ENCODE results near the gene PLA2G6. TPM values are rescaled to one million over a fixed set of nuclear protein-coding genes. Genes with fewer than 3 reads are reported as not detected.

Gene PLA2G6
- total RNA-seq, 2 experiments from 2014 or later, result 33.9 to 83.9 TPM

DNA sequence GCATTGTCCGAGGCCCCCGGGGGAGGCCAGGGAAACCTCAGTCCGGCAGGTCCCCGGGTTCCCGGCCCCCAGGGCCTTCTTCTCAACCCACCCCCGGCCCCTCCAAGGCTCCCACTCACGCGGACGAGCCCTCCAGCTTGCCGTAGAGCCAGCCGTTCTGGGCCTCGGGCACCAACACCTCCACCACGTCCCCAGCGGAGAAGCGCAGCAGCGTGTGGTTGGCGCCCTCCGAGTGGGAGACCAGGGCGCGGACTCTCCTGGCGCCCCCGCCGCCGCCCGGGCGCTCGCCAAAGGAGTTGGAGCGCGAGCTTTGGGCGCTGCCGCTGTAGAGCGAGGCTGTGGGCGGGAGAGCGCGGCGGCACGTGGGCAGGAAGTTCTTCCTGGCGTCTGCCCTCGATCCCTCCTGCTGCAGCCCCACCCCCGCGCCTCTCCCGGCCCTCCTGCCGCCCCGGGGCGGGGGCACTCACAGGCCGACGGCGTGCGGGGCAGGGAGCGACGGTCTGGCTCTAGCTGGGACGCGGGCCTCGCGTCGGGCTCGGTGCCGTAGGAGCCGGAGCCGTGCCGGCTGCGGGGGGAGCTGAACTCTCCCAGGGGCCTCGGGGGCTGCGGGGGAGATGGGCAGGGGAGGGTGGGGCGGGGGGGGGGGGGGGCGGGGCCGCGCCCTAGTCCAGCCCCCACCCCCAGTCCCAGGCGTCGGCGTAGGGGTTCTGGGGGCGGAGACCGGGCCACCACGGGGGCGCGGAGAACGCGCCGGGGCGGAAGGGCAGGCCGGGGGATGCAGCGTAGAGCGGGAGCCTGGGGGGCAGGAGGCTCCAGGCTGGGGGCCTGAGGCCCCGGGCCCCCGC is 92.8 kb downstream of the PLA2G6 start:
- H3K36me3 ChIP-seq (ENCODE audit: insufficient read depth, low read length), result no peaks in the 10 kb centered on the region
- H3K27ac ChIP-seq (ENCODE audit: low read depth, low read length, poor library complexity, severe bottlenecking), result no peak overlapping the region
- no TSS peak for BruUV-seq (replicated peaks)
- ChIA-PET POLR2A (no interaction called here), CTCF (ENCODE audit: unreplicated experiment) (no interaction called here)
- H2AFZ ChIP-seq (ENCODE audit: low read length), result no peak overlapping the region
- no peak for DNase-seq (ENCODE audit: low spot score)
- no peaks in the 10 kb centered on the region for H4K20me1 ChIP-seq (ENCODE audit: insufficient read depth, low read length)
- intact Hi-C loops (cut with micrococcal nuclease; ENCODE audit: unreplicated experiment), result no loop called here
- H3K79me2 ChIP-seq (ENCODE audit: insufficient read depth, low read depth, low read length), result no peaks in the 10 kb centered on the region
- no peak overlapping the region for H3K4me3 ChIP-seq (ENCODE audit: low read depth, low read length, poor library complexity, severe bottlenecking)
- H3K4me2 ChIP-seq (ENCODE audit: low read length), result no peak overlapping the region
- H3K9me2 ChIP-seq (ENCODE audit: insufficient read depth, low read length), result no peaks in the 10 kb centered on the region
- H3K4me1 ChIP-seq (ENCODE audit: insufficient read depth, low read length, poor library complexity, severe bottlenecking), result no peaks in the 10 kb centered on the region
- TF ChIP-seq, protein P1, sequence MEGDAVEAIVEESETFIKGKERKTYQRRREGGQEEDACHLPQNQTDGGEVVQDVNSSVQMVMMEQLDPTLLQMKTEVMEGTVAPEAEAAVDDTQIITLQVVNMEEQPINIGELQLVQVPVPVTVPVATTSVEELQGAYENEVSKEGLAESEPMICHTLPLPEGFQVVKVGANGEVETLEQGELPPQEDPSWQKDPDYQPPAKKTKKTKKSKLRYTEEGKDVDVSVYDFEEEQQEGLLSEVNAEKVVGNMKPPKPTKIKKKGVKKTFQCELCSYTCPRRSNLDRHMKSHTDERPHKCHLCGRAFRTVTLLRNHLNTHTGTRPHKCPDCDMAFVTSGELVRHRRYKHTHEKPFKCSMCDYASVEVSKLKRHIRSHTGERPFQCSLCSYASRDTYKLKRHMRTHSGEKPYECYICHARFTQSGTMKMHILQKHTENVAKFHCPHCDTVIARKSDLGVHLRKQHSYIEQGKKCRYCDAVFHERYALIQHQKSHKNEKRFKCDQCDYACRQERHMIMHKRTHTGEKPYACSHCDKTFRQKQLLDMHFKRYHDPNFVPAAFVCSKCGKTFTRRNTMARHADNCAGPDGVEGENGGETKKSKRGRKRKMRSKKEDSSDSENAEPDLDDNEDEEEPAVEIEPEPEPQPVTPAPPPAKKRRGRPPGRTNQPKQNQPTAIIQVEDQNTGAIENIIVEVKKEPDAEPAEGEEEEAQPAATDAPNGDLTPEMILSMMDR (conservative IDR thresholded peaks at IDR 0.05; ENCODE audit: low read length), result no peak
- TF ChIP-seq EZH2phosphoT487 (IDR thresholded peaks at IDR 0.05; ENCODE audit: borderline replicate concordance, low read depth, low read length), result no peak
- no peaks in the 10 kb centered on the region for H3K9me3 ChIP-seq (ENCODE audit: low read length)

DNA sequence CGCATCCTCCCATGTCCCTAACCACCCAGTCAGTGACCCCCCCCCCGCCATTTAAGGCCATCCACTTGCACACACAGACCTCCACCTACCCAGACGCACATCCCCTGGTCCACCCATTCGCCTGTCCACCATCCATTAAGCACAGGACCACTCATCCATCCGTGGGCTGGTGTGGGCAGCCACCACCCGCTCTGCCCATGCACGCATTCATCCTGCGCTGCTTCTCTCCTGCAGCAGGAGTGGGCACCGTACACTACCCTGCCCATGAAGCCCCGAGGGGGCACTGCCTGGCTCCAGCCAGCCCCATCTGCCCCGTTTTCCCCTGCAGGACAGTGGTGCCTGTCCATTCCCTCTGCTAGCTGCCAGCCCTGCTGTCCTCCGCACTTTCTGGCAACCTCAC is 93.8 kb downstream of the PLA2G6 start:
- DNase-seq (ENCODE audit: low spot score), result no peak
- TF ChIP-seq EZH2phosphoT487 (IDR thresholded peaks at IDR 0.05; ENCODE audit: borderline replicate concordance, low read depth, low read length), result no peak
- TF ChIP-seq, protein P1 (conservative IDR thresholded peaks at IDR 0.05; ENCODE audit: low read length), result no peak
- Histone ChIP-seq H3K4me1 (ENCODE audit: insufficient read depth, low read length, poor library complexity, severe bottlenecking) (no peaks in the 10 kb centered on the region), H3K4me2 (ENCODE audit: low read length) (no peak overlapping the region), H3K79me2 (ENCODE audit: insufficient read depth, low read depth, low read length) (no peaks in the 10 kb centered on the region), H2AFZ (ENCODE audit: low read length) (no peak overlapping the region), H4K20me1 (ENCODE audit: insufficient read depth, low read length) (no peaks in the 10 kb centered on the region), H3K36me3 (ENCODE audit: insufficient read depth, low read length) (no peaks in the 10 kb centered on the region), H3K9me2 (ENCODE audit: insufficient read depth, low read length) (no peaks in the 10 kb centered on the region), H3K27ac (ENCODE audit: low read depth, low read length, poor library complexity, severe bottlenecking) (no peak overlapping the region), H3K9me3 (ENCODE audit: low read length) (no peaks in the 10 kb centered on the region), H3K4me3 (ENCODE audit: low read depth, low read length, poor library complexity, severe bottlenecking) (no peak overlapping the region)
- intact Hi-C loops (cut with micrococcal nuclease; ENCODE audit: unreplicated experiment), result no loop called here
- ChIA-PET POLR2A (no interaction called here), CTCF (ENCODE audit: unreplicated experiment) (no interaction called here)
- BruUV-seq (replicated peaks), result no TSS peak

DNA sequence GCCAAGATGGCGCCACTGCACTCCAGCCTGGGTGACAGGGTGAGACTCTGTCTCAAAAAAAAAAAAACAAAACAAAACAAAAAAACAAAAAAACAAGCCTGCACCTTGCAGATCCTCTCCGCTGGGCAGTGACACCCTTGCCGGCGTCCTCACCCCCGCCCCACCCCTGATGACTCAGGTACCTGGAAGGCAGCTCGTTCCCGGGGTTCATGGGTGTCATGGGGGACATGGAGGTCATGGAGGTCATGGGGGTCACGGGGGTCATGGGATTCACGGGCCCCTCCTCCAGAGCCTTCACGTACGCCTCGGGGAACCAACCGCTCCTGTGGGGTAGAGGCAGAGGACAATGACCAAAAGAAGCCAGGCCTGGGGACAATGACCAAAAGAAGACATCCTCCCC is 94.7 kb downstream of the PLA2G6 start:
- TF ChIP-seq, protein P1 (conservative IDR thresholded peaks at IDR 0.05; ENCODE audit: low read length), result no peak
- TF ChIP-seq EZH2phosphoT487 (IDR thresholded peaks at IDR 0.05; ENCODE audit: borderline replicate concordance, low read depth, low read length), result no peak
- BruUV-seq (replicated peaks), result no TSS peak
- H3K9me2 ChIP-seq (ENCODE audit: insufficient read depth, low read length), result no peaks in the 10 kb centered on the region
- H3K4me2 ChIP-seq (ENCODE audit: low read length), result no peak overlapping the region
- DNase-seq (ENCODE audit: low spot score), result no peak
- no peak overlapping the region for H3K27ac ChIP-seq (ENCODE audit: low read depth, low read length, poor library complexity, severe bottlenecking)
- POLR2A ChIA-PET, result no interaction called here
- no peaks in the 10 kb centered on the region for H3K36me3 ChIP-seq (ENCODE audit: insufficient read depth, low read length)
- H3K4me1 ChIP-seq (ENCODE audit: insufficient read depth, low read length, poor library complexity, severe bottlenecking), result no peaks in the 10 kb centered on the region
- no peaks in the 10 kb centered on the region for H3K9me3 ChIP-seq (ENCODE audit: low read length)
- H3K4me3 ChIP-seq (ENCODE audit: low read depth, low read length, poor library complexity, severe bottlenecking), result no peak overlapping the region
- H4K20me1 ChIP-seq (ENCODE audit: insufficient read depth, low read length), result no peaks in the 10 kb centered on the region
- H3K79me2 ChIP-seq (ENCODE audit: insufficient read depth, low read depth, low read length), result no peaks in the 10 kb centered on the region
- no peak overlapping the region for H2AFZ ChIP-seq (ENCODE audit: low read length)
- CTCF ChIA-PET (ENCODE audit: unreplicated experiment), result no interaction called here
- intact Hi-C loops (cut with micrococcal nuclease; ENCODE audit: unreplicated experiment), result no loop called here

Measured in OCI-LY7 (cell line).